Nephron progenitor cell (in vitro differentiated cells): ENCODE data around the gene TMEM141.

ENCODE experiments used
- DNase-seq: peaks from one replicate; pipeline ENCODE4 v3.0.0; 2021
- H3K27ac Mint-ChIP-seq: 2 replicates; pipeline ENCODE4 v1.8.0; 2021; ENCODE audit warnings: mild to moderate bottlenecking, moderate library complexity, mixed read lengths
- H3K27me3 Mint-ChIP-seq: 2 replicates; pipeline ENCODE4 v1.8.0; 2021; ENCODE audit warnings: mild to moderate bottlenecking, low read depth, mixed read lengths; ENCODE audit not compliant: poor library complexity
- H3K36me3 Mint-ChIP-seq: 2 replicates; pipeline ENCODE4 v1.8.0; 2021; ENCODE audit warnings: low read depth, mixed read lengths
- H3K4me1 Mint-ChIP-seq: 2 replicates; pipeline ENCODE4 v1.8.0; 2021; ENCODE audit warnings: mixed read lengths
- H3K4me3 Mint-ChIP-seq: 2 replicates; pipeline ENCODE4 v1.8.0; 2021; ENCODE audit warnings: mild to moderate bottlenecking, moderate library complexity, mixed read lengths
- H3K9me3 Mint-ChIP-seq: 2 replicates; pipeline ENCODE4 v1.8.0; 2021; ENCODE audit warnings: mild to moderate bottlenecking, moderate library complexity, mixed read lengths
- CTCF ChIP-seq: fragments of 200-600 bp; sonication (generic); IDR thresholded peaks from 2 replicates; pipeline ENCODE4 v1.5.0; 2021; ENCODE audit warnings: antibody characterized with exemption

Gene TMEM141

GRCh38 chr9:136774416-136775045 is 16.6 kb upstream of the TMEM141 start:
- H3K36me3 Mint-ChIP-seq: peaks cover 6% of the 10 kb centered on the region
- peaks cover 36% of the 10 kb centered on the region for H3K9me3 Mint-ChIP-seq
- peaks cover 59% of the 10 kb centered on the region for H3K27me3 Mint-ChIP-seq
- no peak overlapping the region for H3K4me3 Mint-ChIP-seq
- no peak overlapping the region for H3K27ac Mint-ChIP-seq
- H3K4me1 Mint-ChIP-seq: peaks cover 35% of the 10 kb centered on the region
- TF ChIP-seq CTCF: no peak
- no peak for DNase-seq

GRCh38 chr9:136775191-136775590 is 16.0 kb upstream of the TMEM141 start:
- no peak for DNase-seq
- H3K36me3 Mint-ChIP-seq: peaks cover 6% of the 10 kb centered on the region
- H3K27ac Mint-ChIP-seq: no peak overlapping the region
- H3K4me3 Mint-ChIP-seq: no peak overlapping the region
- H3K27me3 Mint-ChIP-seq: peaks cover 62% of the 10 kb centered on the region
- TF ChIP-seq CTCF: no peak
- peaks cover 34% of the 10 kb centered on the region for H3K4me1 Mint-ChIP-seq
- peaks cover 37% of the 10 kb centered on the region for H3K9me3 Mint-ChIP-seq

GRCh38 chr9:136776947-136777346 is 14.2 kb upstream of the TMEM141 start:
- no peak for TF ChIP-seq CTCF
- Mint-ChIP-seq H3K4me3 (peak overlapping the region; percentile 5), H3K27ac (no peak overlapping the region), H3K36me3 (peaks cover 6% of the 10 kb centered on the region), H3K27me3 (peaks cover 64% of the 10 kb centered on the region), H3K9me3 (peaks cover 37% of the 10 kb centered on the region), H3K4me1 (peaks cover 49% of the 10 kb centered on the region)
- DNase-seq: no peak

- H3K27ac Mint-ChIP-seq: no peak overlapping the region
- H3K4me1 Mint-ChIP-seq: peaks cover 52% of the 10 kb centered on the region
- no peak overlapping the region for H3K4me3 Mint-ChIP-seq
- peaks cover 60% of the 10 kb centered on the region for H3K27me3 Mint-ChIP-seq
- TF ChIP-seq CTCF: no peak
- no peak for DNase-seq
- peaks cover 34% of the 10 kb centered on the region for H3K9me3 Mint-ChIP-seq
- peaks cover 6% of the 10 kb centered on the region for H3K36me3 Mint-ChIP-seq
Measured at GRCh38 chr9:136777359-136777758, 13.8 kb upstream of the TMEM141 start.

GRCh38 chr9:136779808-136780207 is 11.3 kb upstream of the TMEM141 start:
- Mint-ChIP-seq H3K9me3 (peaks cover 22% of the 10 kb centered on the region), H3K4me3 (no peak overlapping the region), H3K27me3 (peaks cover 61% of the 10 kb centered on the region), H3K36me3 (peaks cover 6% of the 10 kb centered on the region), H3K4me1 (peaks cover 55% of the 10 kb centered on the region), H3K27ac (no peak overlapping the region)
- DNase-seq: no peak
- TF ChIP-seq CTCF: no peak

- peaks cover 53% of the 10 kb centered on the region for H3K4me1 Mint-ChIP-seq
- H3K4me3 Mint-ChIP-seq: no peak overlapping the region
- DNase-seq: no peak
- H3K36me3 Mint-ChIP-seq: peaks cover 6% of the 10 kb centered on the region
- peaks cover 17% of the 10 kb centered on the region for H3K9me3 Mint-ChIP-seq
- H3K27me3 Mint-ChIP-seq: peaks cover 60% of the 10 kb centered on the region
- no peak overlapping the region for H3K27ac Mint-ChIP-seq
- TF ChIP-seq CTCF: no peak
Measured at GRCh38 chr9:136782452-136782851, 8.7 kb upstream of the TMEM141 start.
